SK-N-SH (cell line): ENCODE data around the gene NPHP1. TPM values are rescaled to one million over a fixed set of nuclear protein-coding genes. Genes with fewer than 3 reads are reported as not detected.

ENCODE experiments used
- CTCF ChIA-PET: fragments of 300-600, 350-600 bp; formaldehyde crosslinking; extraction: SDS; loops from one replicate; lab custom pipeline; 2021; lab: Yijun Ruan, JAX
- POLR2A ChIA-PET: fragments of 350-600 bp; sonication (Branson Sonifier 250); formaldehyde crosslinking; extraction: SDS; loops from one replicate; lab custom pipeline; 2020; ENCODE audit warnings: antibody characterized with exemption, inconsistent platforms; lab: Yijun Ruan, JAX
- DNase-seq: peaks from one replicate; pipeline ENCODE4 v3.0.0; 2012
- H2AFZ ChIP-seq: fragments of 200-600 bp; sonication (generic); 2 replicates; pipeline ENCODE4 v1.8.1; 2016; ENCODE audit warnings: antibody characterized with exemption, mild to moderate bottlenecking, low read depth
- H3F3A ChIP-seq: fragments of 200-600 bp; sonication (generic); replicated peaks from 2 replicates; pipeline ENCODE3; 2016; ENCODE audit warnings: antibody characterized with exemption, mild to moderate bottlenecking; ENCODE audit not compliant: insufficient read depth
- H3K27ac ChIP-seq, 2 experiments: fragments of 200-500 bp in 1 of 2; fragments of 200-600 bp in 1 of 2; sonication (Bioruptor generic) in 1 of 2; sonication (generic), shearing (Covaris generic) in 1 of 2; 2 replicates each; pipeline versions ENCODE4 v1.5.1 to v1.6.1; 2014 to 2016; ENCODE audit warnings: low read depth in 2 of 2, inconsistent platforms in 1 of 2, low read length in 1 of 2, mild to moderate bottlenecking in 1 of 2, mixed read lengths in 1 of 2
- H3K27me3 ChIP-seq: fragments of 200-600 bp; sonication (generic), shearing (Covaris generic); 2 replicates; pipeline ENCODE4 v1.6.1; 2016; ENCODE audit warnings: mixed run types; ENCODE audit not compliant: insufficient read depth
- H3K36me3 ChIP-seq, 2 experiments: fragments of 200-500 bp in 1 of 2; fragments of 200-600 bp in 1 of 2; sonication (Bioruptor generic) in 1 of 2; sonication (generic) in 1 of 2; replicated peaks in 1 of 2; 2 replicates each; pipeline versions ENCODE3 to v1.5.1; 2014 to 2016; ENCODE audit warnings: low read length in 1 of 2, mild to moderate bottlenecking in 1 of 2; ENCODE audit not compliant: insufficient read depth in 2 of 2, control insufficient read depth in 1 of 2
- H3K4me1 ChIP-seq, 2 experiments: fragments of 200-500 bp in 1 of 2; fragments of 200-600 bp in 1 of 2; sonication (Bioruptor generic) in 1 of 2; sonication (generic), shearing (Covaris generic) in 1 of 2; 2 replicates each; pipeline versions ENCODE4 v1.5.1 to v1.6.1; 2014 to 2016; ENCODE audit warnings: low read depth in 1 of 2, low read length in 1 of 2, mixed run types in 1 of 2; ENCODE audit not compliant: insufficient read depth in 2 of 2, control insufficient read depth in 1 of 2
- H3K4me2 ChIP-seq: fragments of 200-600 bp; sonication (generic), shearing (Covaris generic); 2 replicates; pipeline ENCODE4 v1.6.1; 2017; ENCODE audit warnings: mixed run types
- H3K4me3 ChIP-seq, 2 experiments: fragments of 200-500 bp in 1 of 2; fragments of 200-600 bp in 1 of 2; sonication (Bioruptor generic) in 1 of 2; sonication (generic), shearing (Covaris generic) in 1 of 2; 2 replicates each; pipeline versions ENCODE4 v1.5.1 to v1.8.1; 2014 to 2016; ENCODE audit warnings: low read depth in 2 of 2, inconsistent platforms in 1 of 2, low read length in 1 of 2, mild to moderate bottlenecking in 1 of 2, mixed read lengths in 1 of 2, moderate library complexity in 1 of 2
- H3K79me2 ChIP-seq: fragments of 200-600 bp; sonication (generic); 2 replicates; pipeline ENCODE4 v1.8.1; 2017; ENCODE audit warnings: mild to moderate bottlenecking; ENCODE audit not compliant: insufficient read depth
- H3K9ac ChIP-seq: fragments of 200-600 bp; sonication (generic); 2 replicates; pipeline ENCODE4 v1.6.1; 2017; ENCODE audit warnings: mixed run types
- H3K9me2 ChIP-seq: fragments of 200-600 bp; sonication (generic); 2 replicates; pipeline ENCODE4 v1.6.1; 2017; ENCODE audit warnings: mixed run types
- H3K9me3 ChIP-seq: fragments of 200-600 bp; sonication (generic); 2 replicates; pipeline ENCODE4 v1.6.1; 2017; ENCODE audit warnings: mixed run types, mild to moderate bottlenecking, moderate library complexity
- H4K20me1 ChIP-seq: fragments of 200-600 bp; sonication (generic); 2 replicates; pipeline ENCODE4 v1.6.1; 2017; ENCODE audit warnings: mild to moderate bottlenecking, mixed run types; ENCODE audit not compliant: insufficient read depth
- CHD2 ChIP-seq: fragments of 150-350 bp; IDR thresholded peaks from 2 replicates; pipeline ENCODE4 v1.6.1; 2018; ENCODE audit warnings: low read length; ENCODE audit not compliant: partially characterized antibody
- ELF1 ChIP-seq: IDR thresholded peaks from 2 replicates; pipeline ENCODE4 v1.4.0; 2012
- EP300 ChIP-seq, 2 experiments: IDR thresholded peaks; 2 replicates each; pipeline versions ENCODE4 v1.4.0 to v1.6.1; 2012; ENCODE audit warnings: borderline replicate concordance in 1 of 2, low read depth in 1 of 2, low read length in 1 of 2
- FOSL2 ChIP-seq: IDR thresholded peaks from 2 replicates; pipeline ENCODE4 v1.4.0; 2012; ENCODE audit warnings: low read depth, mild to moderate bottlenecking, moderate library complexity, borderline replicate concordance
- FOXM1 ChIP-seq: IDR thresholded peaks from 2 replicates; pipeline ENCODE4 v1.4.0; 2012; ENCODE audit warnings: low read depth, mild to moderate bottlenecking
- GABPA ChIP-seq: IDR thresholded peaks from 2 replicates; pipeline ENCODE4 v1.4.0; 2012; ENCODE audit warnings: low read depth, mild to moderate bottlenecking
- GATA2 ChIP-seq: sonication (generic); formaldehyde crosslinking; IDR thresholded peaks from 2 replicates; pipeline ENCODE4 v1.5.0; 2020; ENCODE audit warnings: mild to moderate bottlenecking, missing genetic modification reagents
- JUND ChIP-seq: IDR thresholded peaks from 2 replicates; pipeline ENCODE4 v1.4.0; 2012
- MAX ChIP-seq: IDR thresholded peaks from 2 replicates; pipeline ENCODE4 v1.4.0; 2012; ENCODE audit warnings: low read depth
- MEF2A ChIP-seq: IDR thresholded peaks from 2 replicates; pipeline ENCODE4 v1.4.0; 2012; ENCODE audit warnings: low read depth, borderline replicate concordance
- MXI1 ChIP-seq: IDR thresholded peaks from 2 replicates; pipeline ENCODE4 v1.6.1; 2012; ENCODE audit warnings: mild to moderate bottlenecking, low read depth, low read length, improper control_type of control experiment
- NFIC ChIP-seq: IDR thresholded peaks from 2 replicates; pipeline ENCODE4 v1.4.0; 2012; ENCODE audit warnings: borderline replicate concordance
- POLR2AphosphoS5 ChIP-seq: IDR thresholded peaks from 2 replicates; pipeline ENCODE4 v1.6.1; 2012; ENCODE audit warnings: low read depth, low read length
- RAD21 ChIP-seq: IDR thresholded peaks from 2 replicates; pipeline ENCODE4 v1.6.1; 2012; ENCODE audit warnings: mild to moderate bottlenecking, low read length
- RCOR1 ChIP-seq: fragments of 150-350 bp; IDR thresholded peaks from 2 replicates; pipeline ENCODE4 v1.6.1; 2017; ENCODE audit warnings: antibody characterized with exemption, low read length
- REST ChIP-seq: IDR thresholded peaks from 2 replicates; pipeline ENCODE4 v1.6.1; 2012; ENCODE audit warnings: mild to moderate bottlenecking, low read depth, low read length, moderate library complexity
- RXRA ChIP-seq: IDR thresholded peaks from 2 replicates; pipeline ENCODE4 v1.4.0; 2012; ENCODE audit warnings: low read depth, mild to moderate bottlenecking, borderline replicate concordance
- SIN3A ChIP-seq: IDR thresholded peaks from 2 replicates; pipeline ENCODE4 v1.6.1; 2012; ENCODE audit warnings: low read depth, mild to moderate bottlenecking, low read length, moderate library complexity, borderline replicate concordance
- TCF12 ChIP-seq: IDR thresholded peaks from 2 replicates; pipeline ENCODE4 v1.4.0; 2012
- TEAD4 ChIP-seq: IDR thresholded peaks from 2 replicates; pipeline ENCODE4 v1.4.0; 2012; ENCODE audit warnings: mild to moderate bottlenecking, borderline replicate concordance; ENCODE audit not compliant: insufficient read depth
- USF1 ChIP-seq: IDR thresholded peaks from 2 replicates; pipeline ENCODE4 v1.4.0; 2012; ENCODE audit warnings: low read depth, borderline replicate concordance
- YY1 ChIP-seq: IDR thresholded peaks from 2 replicates; pipeline ENCODE4 v1.4.0; 2012; ENCODE audit warnings: low read depth, mild to moderate bottlenecking
- ZBTB33 ChIP-seq: IDR thresholded peaks from 2 replicates; pipeline ENCODE4 v1.4.0; 2012; ENCODE audit warnings: low read depth, borderline replicate concordance
- WGBS: methylation state at CpG from one replicate; pipeline ENCODE4 v1.1.6; 2017; ENCODE audit warnings: low lambda C conversion rate; 5-methylcytosine and 5-hydroxymethylcytosine counted together
- polyA plus RNA-seq, 3 experiments: library from polyadenylated mRNA; depleted of rRNA; stranded (reverse); fragments of >200 nt; gene quantifications; 2 replicates each; pipeline ENCODE4 v1.2.3, GENCODE V29; 2012
- TF ChIP-seq, protein P1 (sequence below): IDR thresholded peaks from 2 replicates; pipeline ENCODE4; 2012

Gene NPHP1
- polyA plus RNA-seq, 1 of the 3 experiments (the other 2 are of a cell fraction): 5.0 TPM

GRCh38 chr2:110149330-110150220 lies 55.2 kb downstream of the NPHP1 start:
- DNase-seq: no peak
- POLR2A ChIA-PET: no interaction called here
- Histone ChIP-seq H4K20me1 (no peaks in the 10 kb centered on the region), H3K4me2 (peak overlapping the region; percentile 35; the same call in 1 of the 2 replicates), H3K36me3 (peaks cover 0 to 10% of the 10 kb centered on the region in 2 experiments), H3K4me1 (peaks cover 0 to 8% of the 10 kb centered on the region in 2 experiments; a peak in 2 of 4 replicates), H3K9me3 (no peaks in the 10 kb centered on the region), H3K27ac (peak overlapping the region in 1 of 2 experiments; percentile 99; a peak in 3 of 4 replicates), H3K9me2 (no peaks in the 10 kb centered on the region), H3K9ac (peak overlapping the region; percentile 50), H3K79me2 (no peaks in the 10 kb centered on the region), H3K27me3 (no peaks in the 10 kb centered on the region), H3F3A (peaks cover 39% of the 10 kb centered on the region), H2AFZ (peak overlapping the region; percentile 25; the same call in 1 of the 2 replicates), H3K4me3 (no peak overlapping the region)
- CTCF ChIA-PET: interaction anchor here (1.0 kb wide), 1 partner anchor 7 kb away, joined by 4 read pairs; no protein-coding TSS in a partner anchor
- TF ChIP-seq MAX: peak; percentile 42; the same call in 1 of the 2 replicates
- peak; percentile 90 for TF ChIP-seq FOXM1
- TF ChIP-seq GATA2: no peak
- peak; percentile 79; the same call in 1 of the 2 replicates for TF ChIP-seq POLR2AphosphoS5
- TF ChIP-seq FOSL2: peak; percentile 99
- TF ChIP-seq EP300 (IDR thresholded peaks at IDR 0.05; ENCODE audit: borderline replicate concordance in 1 of 2, low read depth in 1 of 2, low read length in 1 of 2): peak in 1 of 2 experiments; percentile 97; a peak in 2 of 4 replicates
- peak; percentile 99 for TF ChIP-seq MEF2A
- TF ChIP-seq SIN3A: no peak
- TF ChIP-seq RXRA: peak; percentile 82
- no peak for TF ChIP-seq MXI1
- TF ChIP-seq, protein P1, sequence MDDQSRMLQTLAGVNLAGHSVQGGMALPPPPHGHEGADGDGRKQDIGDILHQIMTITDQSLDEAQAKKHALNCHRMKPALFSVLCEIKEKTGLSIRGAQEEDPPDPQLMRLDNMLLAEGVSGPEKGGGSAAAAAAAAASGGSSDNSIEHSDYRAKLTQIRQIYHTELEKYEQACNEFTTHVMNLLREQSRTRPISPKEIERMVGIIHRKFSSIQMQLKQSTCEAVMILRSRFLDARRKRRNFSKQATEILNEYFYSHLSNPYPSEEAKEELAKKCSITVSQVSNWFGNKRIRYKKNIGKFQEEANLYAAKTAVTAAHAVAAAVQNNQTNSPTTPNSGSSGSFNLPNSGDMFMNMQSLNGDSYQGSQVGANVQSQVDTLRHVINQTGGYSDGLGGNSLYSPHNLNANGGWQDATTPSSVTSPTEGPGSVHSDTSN: peak; percentile 83
- TF ChIP-seq USF1: no peak
- TF ChIP-seq JUND: peak; percentile 98
- TF ChIP-seq ELF1: no peak
- peak; percentile 90 for TF ChIP-seq TCF12
- TF ChIP-seq NFIC: peak; percentile 71; the same call in 1 of the 2 replicates
- TF ChIP-seq CHD2: no peak
- 0 out of 2 replicates have a peak, but pooled peaks have one; percentile 55 for TF ChIP-seq ZBTB33
- no peak for TF ChIP-seq RAD21
- TF ChIP-seq REST: no peak
- peak; percentile 49; the same call in 1 of the 2 replicates for TF ChIP-seq YY1
- TF ChIP-seq TEAD4: peak; percentile 88
- TF ChIP-seq RCOR1: no peak
- no peak for TF ChIP-seq GABPA
- 38% methylated on average over 6 of the region's 6 CpGs for WGBS
